ENCODE data around the gene LRRC8B.
"Not testable (repeated sequence)": the region's sequence is repeated elsewhere in the genome, so short reads cannot be mapped to it uniquely, and the experiment has no call there.

The LRRC8B gene

GRCh38 chr1:89512996-89513720 is 11.5 kb upstream of the LRRC8B start:
- H3K27ac Mint-ChIP-seq = no peak overlapping the region
- H3K4me1 Mint-ChIP-seq (ENCODE audit: low read depth) = peaks cover 8% of the 10 kb centered on the region
- H3K4me3 Mint-ChIP-seq = no peak overlapping the region
- no peaks in the 10 kb centered on the region for H3K27me3 Mint-ChIP-seq
- peaks cover 5% of the 10 kb centered on the region for H3K36me3 Mint-ChIP-seq
- H3K9me3 Mint-ChIP-seq (ENCODE audit: low read depth) = peaks cover 2% of the 10 kb centered on the region

GRCh38 chr1:89516055-89516454 is 8.6 kb upstream of the LRRC8B start:
- no peaks in the 10 kb centered on the region for H3K9me3 Mint-ChIP-seq (ENCODE audit: low read depth)
- no peak overlapping the region for H3K4me3 Mint-ChIP-seq
- H3K27me3 Mint-ChIP-seq = no peaks in the 10 kb centered on the region
- H3K4me1 Mint-ChIP-seq (ENCODE audit: low read depth) = peaks cover 19% of the 10 kb centered on the region
- H3K27ac Mint-ChIP-seq = no peak overlapping the region
- H3K36me3 Mint-ChIP-seq = peaks cover 3% of the 10 kb centered on the region

- peaks cover 5% of the 10 kb centered on the region for H3K36me3 Mint-ChIP-seq
- peaks cover 27% of the 10 kb centered on the region for H3K4me1 Mint-ChIP-seq (ENCODE audit: low read depth)
- no peaks in the 10 kb centered on the region for H3K9me3 Mint-ChIP-seq (ENCODE audit: low read depth)
- no peak overlapping the region for H3K4me3 Mint-ChIP-seq
- H3K27ac Mint-ChIP-seq = no peak overlapping the region
- H3K27me3 Mint-ChIP-seq = no peaks in the 10 kb centered on the region
Measured at GRCh38 chr1:89518221-89518631, 6.4 kb upstream of the LRRC8B start.

- H3K4me1 Mint-ChIP-seq (ENCODE audit: low read depth) = peaks cover 37% of the 10 kb centered on the region
- peaks cover 2% of the 10 kb centered on the region for H3K36me3 Mint-ChIP-seq
- H3K27me3 Mint-ChIP-seq = no peaks in the 10 kb centered on the region
- H3K27ac Mint-ChIP-seq = peak overlapping the region; percentile 41
- no peak overlapping the region for H3K4me3 Mint-ChIP-seq
- H3K9me3 Mint-ChIP-seq (ENCODE audit: low read depth) = no peaks in the 10 kb centered on the region
Measured at GRCh38 chr1:89519779-89520358, 4.8 kb upstream of the LRRC8B start.

- Mint-ChIP-seq H3K36me3 (peaks cover 14% of the 10 kb centered on the region), H3K4me1 (ENCODE audit: low read depth) (peaks cover 36% of the 10 kb centered on the region)
- H3K27me3 Mint-ChIP-seq; H3K4me3 Mint-ChIP-seq; H3K9me3 Mint-ChIP-seq (ENCODE audit: low read depth); H3K27ac Mint-ChIP-seq: not testable (repeated sequence)
Measured at GRCh38 chr1:89521977-89522376, 2.7 kb upstream of the LRRC8B start.

GRCh38 chr1:89523572-89524368 is 859 bp upstream of the LRRC8B start:
- Mint-ChIP-seq H3K27me3 (no peaks in the 10 kb centered on the region), H3K36me3 (peaks cover 14% of the 10 kb centered on the region), H3K4me3 (no peak overlapping the region), H3K27ac (peak overlapping the region; percentile 89), H3K4me1 (ENCODE audit: low read depth) (peaks cover 36% of the 10 kb centered on the region), H3K9me3 (ENCODE audit: low read depth) (no peaks in the 10 kb centered on the region)

GRCh38 chr1:89525169-89525855 is 683 bp downstream of the LRRC8B start:
- Mint-ChIP-seq H3K27ac (peak overlapping the region; percentile 98), H3K4me1 (ENCODE audit: low read depth) (peaks cover 34% of the 10 kb centered on the region), H3K9me3 (ENCODE audit: low read depth) (no peaks in the 10 kb centered on the region), H3K4me3 (no peak overlapping the region), H3K27me3 (no peaks in the 10 kb centered on the region), H3K36me3 (peaks cover 20% of the 10 kb centered on the region)

GRCh38 chr1:89527256-89527655 is 2.6 kb downstream of the LRRC8B start:
- no peak overlapping the region for H3K4me3 Mint-ChIP-seq
- no peaks in the 10 kb centered on the region for H3K27me3 Mint-ChIP-seq
- peaks cover 4% of the 10 kb centered on the region for H3K9me3 Mint-ChIP-seq (ENCODE audit: low read depth)
- H3K27ac Mint-ChIP-seq = no peak overlapping the region
- peaks cover 37% of the 10 kb centered on the region for H3K36me3 Mint-ChIP-seq
- H3K4me1 Mint-ChIP-seq (ENCODE audit: low read depth) = peaks cover 47% of the 10 kb centered on the region

- Mint-ChIP-seq H3K4me3 (no peak overlapping the region), H3K4me1 (ENCODE audit: low read depth) (peaks cover 49% of the 10 kb centered on the region), H3K9me3 (ENCODE audit: low read depth) (peaks cover 5% of the 10 kb centered on the region), H3K36me3 (peaks cover 40% of the 10 kb centered on the region), H3K27ac (no peak overlapping the region), H3K27me3 (no peaks in the 10 kb centered on the region)
Measured at GRCh38 chr1:89527750-89528381, 3.2 kb downstream of the LRRC8B start.

GRCh38 chr1:89528382-89528780 is 3.8 kb downstream of the LRRC8B start:
- H3K4me3 Mint-ChIP-seq = no peak overlapping the region
- H3K36me3 Mint-ChIP-seq = peaks cover 43% of the 10 kb centered on the region
- H3K9me3 Mint-ChIP-seq (ENCODE audit: low read depth) = peaks cover 5% of the 10 kb centered on the region
- no peak overlapping the region for H3K27ac Mint-ChIP-seq
- no peaks in the 10 kb centered on the region for H3K27me3 Mint-ChIP-seq
- peaks cover 49% of the 10 kb centered on the region for H3K4me1 Mint-ChIP-seq (ENCODE audit: low read depth)

GRCh38 chr1:89529196-89529595 is 4.6 kb downstream of the LRRC8B start:
- Mint-ChIP-seq H3K9me3 (ENCODE audit: low read depth) (peaks cover 5% of the 10 kb centered on the region), H3K4me1 (ENCODE audit: low read depth) (peaks cover 48% of the 10 kb centered on the region), H3K27me3 (no peaks in the 10 kb centered on the region), H3K27ac (peak overlapping the region; percentile 22), H3K4me3 (no peak overlapping the region), H3K36me3 (peaks cover 46% of the 10 kb centered on the region)

- peaks cover 5% of the 10 kb centered on the region for H3K9me3 Mint-ChIP-seq (ENCODE audit: low read depth)
- H3K27me3 Mint-ChIP-seq = no peaks in the 10 kb centered on the region
- H3K4me3 Mint-ChIP-seq = peak overlapping the region; percentile 30
- peaks cover 59% of the 10 kb centered on the region for H3K4me1 Mint-ChIP-seq (ENCODE audit: low read depth)
- peak overlapping the region; percentile 46 for H3K27ac Mint-ChIP-seq
- peaks cover 48% of the 10 kb centered on the region for H3K36me3 Mint-ChIP-seq
Measured at GRCh38 chr1:89530444-89531089, 5.9 kb downstream of the LRRC8B start.

- Mint-ChIP-seq H3K36me3 (peaks cover 42% of the 10 kb centered on the region), H3K27me3 (no peaks in the 10 kb centered on the region), H3K9me3 (ENCODE audit: low read depth) (peaks cover 5% of the 10 kb centered on the region), H3K4me1 (ENCODE audit: low read depth) (peaks cover 65% of the 10 kb centered on the region), H3K27ac (peak overlapping the region; percentile 72), H3K4me3 (peak overlapping the region; percentile 77)
Measured at GRCh38 chr1:89531480-89532139, 7.0 kb downstream of the LRRC8B start.

GRCh38 chr1:89532228-89532627 is 7.6 kb downstream of the LRRC8B start:
- Mint-ChIP-seq H3K9me3 (ENCODE audit: low read depth) (peaks cover 5% of the 10 kb centered on the region), H3K27ac (peak overlapping the region; percentile 72), H3K27me3 (no peaks in the 10 kb centered on the region), H3K4me1 (ENCODE audit: low read depth) (peaks cover 70% of the 10 kb centered on the region), H3K4me3 (peak overlapping the region; percentile 77), H3K36me3 (peaks cover 43% of the 10 kb centered on the region)
